Thymus (tissue), 11 donors: ENCODE results near the gene SSU72. TPM values are rescaled to one million over a fixed set of nuclear protein-coding genes. Genes with fewer than 3 reads are reported as not detected.
"Not testable (repeated sequence)": the region's sequence is repeated elsewhere in the genome, so short reads cannot be mapped to it uniquely, and the experiment has no call there.

Experiments
- DNase-seq, 9 donors: peaks; one replicate each; pipeline ENCODE4 v3.0.0-alpha.2; 2013; ENCODE audit warnings: low spot score in 9 of 9, low read depth in 6 of 9, missing footprints in 1 of 9
- H3K27ac ChIP-seq, 2 donors: one replicate each; pipeline ENCODE4 v1.5.1; 2013; ENCODE audit warnings: control low read depth in 1 of 2, low read depth in 1 of 2, low read length in 1 of 2, mild to moderate bottlenecking in 1 of 2, moderate library complexity in 1 of 2
- H3K27me3 ChIP-seq, 2 donors: one replicate each; pipeline ENCODE4 v1.5.1; 2013; ENCODE audit warnings: low read length in 1 of 2; ENCODE audit not compliant: control insufficient read depth in 2 of 2, insufficient read depth in 1 of 2
- H3K36me3 ChIP-seq, 2 donors: one replicate each; pipeline ENCODE4 v1.5.1; 2013; ENCODE audit warnings: low read length in 1 of 2, mild to moderate bottlenecking in 1 of 2, moderate library complexity in 1 of 2; ENCODE audit not compliant: control insufficient read depth in 2 of 2, insufficient read depth in 2 of 2
- H3K4me1 ChIP-seq, 2 donors: one replicate each; pipeline ENCODE4 v1.5.1; 2013; ENCODE audit warnings: low read length in 2 of 2; ENCODE audit not compliant: control insufficient read depth in 2 of 2, insufficient read depth in 2 of 2
- H3K4me3 ChIP-seq, 2 donors: one replicate each; pipeline ENCODE4 v1.5.1; 2013; ENCODE audit warnings: low read length in 2 of 2, control low read depth in 1 of 2, mild to moderate bottlenecking in 1 of 2
- H3K9me3 ChIP-seq, 2 donors: one replicate each; pipeline ENCODE4 v1.5.1; 2013; ENCODE audit warnings: low read length in 1 of 2, mild to moderate bottlenecking in 1 of 2; ENCODE audit not compliant: control insufficient read depth in 2 of 2, insufficient read depth in 1 of 2
- WGBS: extraction: QIAGEN DNeasy Blood & Tissue Kit; methylation state at CpG from one replicate; pipeline ENCODE4 v1.1.7; 2013; 5-methylcytosine and 5-hydroxymethylcytosine counted together
- polyA plus RNA-seq: library from polyadenylated mRNA; stranded (reverse); fragments of 200-250 nt; gene quantifications from one replicate; pipeline ENCODE4 v1.2.3, GENCODE V29; 2013
- total RNA-seq: library from RNA; stranded (reverse); fragments of 120-200 nt; gene quantifications from one replicate; pipeline ENCODE4 v1.2.4, GENCODE V29; 2013
- donor health status: healthy.

Gene SSU72
- total and polyA plus RNA-seq, 2 donors: 47.8 to 109 TPM

- WGBS: under 1% methylated on average over 99 of the region's 99 CpGs
- Histone ChIP-seq H3K36me3 (no peaks in the 10 kb centered on the region), H3K27ac (peak within 1 kb of the TSS; percentile 69), H3K9me3 (no peaks in the 10 kb centered on the region), H3K4me1 (peaks cover 4 to 5% of the 10 kb centered on the region in 2 donors), H3K27me3 (no peaks in the 10 kb centered on the region), H3K4me3 (peak within 1 kb of the TSS; percentile 69 to 73)
- DNase-seq: peak; percentile 87 to 98 (median 94)
Measured at GRCh38 chr1:1511533-1512285, 63.0 kb downstream of the SSU72 start, which contains the start of gene ATAD3A. TSS of gene ATAD3A (plus strand) at chr1:1512162. CDS start at chr1:1512269, 107 bp downstream.

GRCh38 chr1:1510912-1511532 lies 63.6 kb downstream of the SSU72 start:
- 16% methylated on average over 17 of the region's 17 CpGs for WGBS
- Histone ChIP-seq H3K27me3 (no peaks in the 10 kb centered on the region), H3K9me3 (no peaks in the 10 kb centered on the region), H3K4me3 (peak overlapping the region; percentile 69 to 73), H3K36me3 (no peaks in the 10 kb centered on the region), H3K4me1 (peaks cover 4 to 5% of the 10 kb centered on the region in 2 donors), H3K27ac (peak overlapping the region; percentile 32 to 69)
- DNase-seq: no peak

- H3K27ac ChIP-seq, H3K4me3 ChIP-seq, H3K4me1 ChIP-seq, H3K36me3 ChIP-seq, DNase-seq, H3K9me3 ChIP-seq, H3K27me3 ChIP-seq: not testable (repeated sequence)
- WGBS: 90% methylated on average over 19 of the region's 21 CpGs
Measured at GRCh38 chr1:1509465-1509850, 65.2 kb downstream of the SSU72 start.

GRCh38 chr1:1508775-1509464 lies 65.7 kb downstream of the SSU72 start:
- WGBS: 93% methylated on average over 33 of the region's 34 CpGs
- H3K9me3 ChIP-seq, DNase-seq, H3K36me3 ChIP-seq, H3K4me1 ChIP-seq, H3K4me3 ChIP-seq, H3K27me3 ChIP-seq, H3K27ac ChIP-seq: not testable (repeated sequence)

- Histone ChIP-seq H3K27ac (no peak overlapping the region), H3K4me1 (peaks cover 4 to 5% of the 10 kb centered on the region in 2 donors), H3K27me3 (no peaks in the 10 kb centered on the region), H3K4me3 (no peak overlapping the region), H3K36me3 (no peaks in the 10 kb centered on the region), H3K9me3 (no peaks in the 10 kb centered on the region)
- DNase-seq: no peak
- 98% methylated on average over 4 of the region's 4 CpGs for WGBS
Measured at GRCh38 chr1:1507305-1507704, 67.4 kb downstream of the SSU72 start.

GRCh38 chr1:1505801-1506200 lies 68.9 kb downstream of the SSU72 start:
- H3K36me3 ChIP-seq, DNase-seq, H3K4me3 ChIP-seq, H3K4me1 ChIP-seq, H3K9me3 ChIP-seq, H3K27me3 ChIP-seq, H3K27ac ChIP-seq: not testable (repeated sequence)
- WGBS: 91% methylated on average over 5 of the region's 5 CpGs

GRCh38 chr1:1505366-1505798 lies 69.3 kb downstream of the SSU72 start:
- not testable (repeated sequence) for DNase-seq, H3K9me3 ChIP-seq, H3K4me1 ChIP-seq, H3K27ac ChIP-seq, H3K36me3 ChIP-seq, H3K4me3 ChIP-seq, H3K27me3 ChIP-seq
- WGBS: 24% methylated on average over 16 of the region's 22 CpGs

GRCh38 chr1:1504777-1505365 lies 69.8 kb downstream of the SSU72 start:
- H3K36me3 ChIP-seq, H3K4me1 ChIP-seq, H3K27ac ChIP-seq, H3K27me3 ChIP-seq, H3K4me3 ChIP-seq, H3K9me3 ChIP-seq: not testable (repeated sequence)
- peak in 5 of 9 donors; percentile 20 to 66 (median 40) for DNase-seq
- WGBS: 43% methylated on average over 16 of the region's 16 CpGs
